ENCODE data around the gene MMEL1.
A peak's percentile ranks its signal among the peaks of the same experiment; 100 is the strongest.

The MMEL1 gene

GRCh38 chr1:2543543-2544092 lies 89.2 kb downstream of the MMEL1 start:
- TF ChIP-seq CTCF (IDR thresholded peaks at IDR 0.05) (no peak), ZFX (IDR thresholded peaks at IDR 0.05; ENCODE audit: borderline replicate concordance) (no peak)
- H3K27ac ChIP-seq = peak overlapping the region; percentile 32; the same call in 1 of the 2 replicates

GRCh38 chr1:2542246-2542915 lies 90.4 kb downstream of the MMEL1 start:
- no peak for TF ChIP-seq CTCF (IDR thresholded peaks at IDR 0.05)
- no peak for TF ChIP-seq ZFX (IDR thresholded peaks at IDR 0.05; ENCODE audit: borderline replicate concordance)
- no peak overlapping the region for H3K27ac ChIP-seq

- TF ChIP-seq CTCF (IDR thresholded peaks at IDR 0.05) (no peak), ZFX (IDR thresholded peaks at IDR 0.05; ENCODE audit: borderline replicate concordance) (no peak)
- H3K27ac ChIP-seq = no peak overlapping the region
Observed at GRCh38 chr1:2541619-2542245, 91.1 kb downstream of the MMEL1 start.

GRCh38 chr1:2540816-2541492 lies 91.9 kb downstream of the MMEL1 start:
- no peak for TF ChIP-seq CTCF (IDR thresholded peaks at IDR 0.05)
- no peak for TF ChIP-seq ZFX (IDR thresholded peaks at IDR 0.05; ENCODE audit: borderline replicate concordance)
- no peak overlapping the region for H3K27ac ChIP-seq
